Uterus (tissue), 2 donors: Measurements from ENCODE around the gene IQCH.

Experiments used
- POLR2A ChIP-seq, 2 donors: fragments of 450-650 bp; IDR thresholded peaks; one replicate each; pipeline ENCODE4 v1.6.1; 2016; ENCODE audit warnings: antibody characterized with exemption in 2 of 2, mild to moderate bottlenecking in 1 of 2, moderate library complexity in 1 of 2
- TF ChIP-seq, protein P1 (sequence below), 4 experiments: fragments of 200-600 bp in 2 of 4; fragments of 450-650 bp in 2 of 4; sonication (generic) in 2 of 4; IDR thresholded peaks; one replicate each; pipeline ENCODE4 v1.5.1; 2016 to 2019; ENCODE audit warnings: antibody characterized with exemption in 4 of 4, mild to moderate bottlenecking in 2 of 4, moderate library complexity in 1 of 4

DNA sequence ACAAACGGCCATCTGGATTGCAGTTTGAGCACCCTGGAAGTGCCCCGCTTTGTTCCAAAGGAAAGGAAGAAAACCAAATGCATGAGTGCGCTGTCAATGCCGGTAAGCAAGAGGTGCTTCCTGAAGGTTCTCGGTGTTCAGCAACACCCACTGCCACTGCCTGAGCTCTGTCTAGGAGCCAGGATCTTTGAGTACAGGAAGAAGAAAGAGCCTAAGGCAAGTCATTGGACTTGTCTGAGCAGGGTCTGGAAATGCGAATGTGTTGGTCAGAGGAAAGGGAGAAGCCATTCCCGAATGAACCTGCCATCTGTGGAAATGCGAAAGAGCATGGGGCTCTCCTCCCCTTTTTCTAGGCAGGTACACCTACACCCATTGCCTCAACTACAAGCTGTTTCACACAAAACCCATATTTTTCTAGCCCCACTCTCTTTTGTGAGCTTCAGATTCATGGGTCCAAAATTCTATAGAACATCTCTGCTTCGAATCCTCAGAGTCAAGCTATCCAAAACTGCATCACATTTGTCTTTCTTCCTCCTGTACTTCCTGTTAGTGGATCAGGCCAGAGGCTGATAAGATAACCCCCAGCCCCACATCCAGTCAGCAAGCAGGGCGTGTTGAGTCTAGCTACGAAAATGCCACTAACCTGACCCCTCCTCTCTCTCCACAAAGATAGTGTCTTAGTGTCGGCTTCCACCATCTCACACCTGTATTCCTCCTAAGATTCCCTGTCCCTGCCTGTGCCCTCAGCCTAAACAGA lies 210.8 kb downstream of the IQCH start:
- TF ChIP-seq, protein P1, sequence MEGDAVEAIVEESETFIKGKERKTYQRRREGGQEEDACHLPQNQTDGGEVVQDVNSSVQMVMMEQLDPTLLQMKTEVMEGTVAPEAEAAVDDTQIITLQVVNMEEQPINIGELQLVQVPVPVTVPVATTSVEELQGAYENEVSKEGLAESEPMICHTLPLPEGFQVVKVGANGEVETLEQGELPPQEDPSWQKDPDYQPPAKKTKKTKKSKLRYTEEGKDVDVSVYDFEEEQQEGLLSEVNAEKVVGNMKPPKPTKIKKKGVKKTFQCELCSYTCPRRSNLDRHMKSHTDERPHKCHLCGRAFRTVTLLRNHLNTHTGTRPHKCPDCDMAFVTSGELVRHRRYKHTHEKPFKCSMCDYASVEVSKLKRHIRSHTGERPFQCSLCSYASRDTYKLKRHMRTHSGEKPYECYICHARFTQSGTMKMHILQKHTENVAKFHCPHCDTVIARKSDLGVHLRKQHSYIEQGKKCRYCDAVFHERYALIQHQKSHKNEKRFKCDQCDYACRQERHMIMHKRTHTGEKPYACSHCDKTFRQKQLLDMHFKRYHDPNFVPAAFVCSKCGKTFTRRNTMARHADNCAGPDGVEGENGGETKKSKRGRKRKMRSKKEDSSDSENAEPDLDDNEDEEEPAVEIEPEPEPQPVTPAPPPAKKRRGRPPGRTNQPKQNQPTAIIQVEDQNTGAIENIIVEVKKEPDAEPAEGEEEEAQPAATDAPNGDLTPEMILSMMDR (IDR thresholded peaks at IDR 0.05), result no peak
- TF ChIP-seq POLR2A (IDR thresholded peaks at IDR 0.05), result no peak
